ENCODE results near the gene SHROOM3. TPM values are rescaled to one million over a fixed set of nuclear protein-coding genes. Genes with fewer than 3 reads are reported as not detected.

The SHROOM3 gene
- total and polyA plus RNA-seq, 12 donors: 1.1 to 16.2 (median 8.8) TPM

DNA sequence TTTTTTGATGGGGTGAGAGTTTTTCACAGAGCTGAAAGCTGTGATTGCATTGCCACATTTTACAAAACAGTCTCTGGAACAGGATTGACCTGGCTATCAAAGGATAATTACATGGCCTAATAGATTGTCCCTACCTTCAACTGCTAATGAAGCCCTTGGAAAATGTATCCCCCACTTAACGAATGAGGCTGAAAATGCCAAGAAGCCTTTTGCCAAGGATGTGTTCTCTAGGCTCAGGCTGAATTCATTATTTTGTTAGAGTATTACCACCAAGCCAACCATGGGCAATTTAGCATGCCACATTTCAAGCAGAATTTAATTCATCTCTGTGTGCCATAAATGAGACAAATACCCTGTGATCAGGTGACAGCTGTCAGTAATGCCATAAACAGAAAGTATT is 35.5 kb downstream of the SHROOM3 start:
- intact Hi-C loops (cut with DNase I): no loop called here
- Histone ChIP-seq H3K9me3 (replicated peaks in 1 of 3) (no peaks in the 10 kb centered on the region), H3K4me1 (replicated peaks in 1 of 2) (no peaks in the 10 kb centered on the region), H3K36me3 (replicated peaks in 1 of 2) (no peaks in the 10 kb centered on the region), H3K27me3 (no peaks in the 10 kb centered on the region), H3K27ac (no peak overlapping the region), H3K4me3 (no peak overlapping the region)
- 71 to 85% (median 82%) methylated on average over 1 of the region's 1 CpG for WGBS, 4 donors
- no peak for DNase-seq
- TF ChIP-seq, protein P1, sequence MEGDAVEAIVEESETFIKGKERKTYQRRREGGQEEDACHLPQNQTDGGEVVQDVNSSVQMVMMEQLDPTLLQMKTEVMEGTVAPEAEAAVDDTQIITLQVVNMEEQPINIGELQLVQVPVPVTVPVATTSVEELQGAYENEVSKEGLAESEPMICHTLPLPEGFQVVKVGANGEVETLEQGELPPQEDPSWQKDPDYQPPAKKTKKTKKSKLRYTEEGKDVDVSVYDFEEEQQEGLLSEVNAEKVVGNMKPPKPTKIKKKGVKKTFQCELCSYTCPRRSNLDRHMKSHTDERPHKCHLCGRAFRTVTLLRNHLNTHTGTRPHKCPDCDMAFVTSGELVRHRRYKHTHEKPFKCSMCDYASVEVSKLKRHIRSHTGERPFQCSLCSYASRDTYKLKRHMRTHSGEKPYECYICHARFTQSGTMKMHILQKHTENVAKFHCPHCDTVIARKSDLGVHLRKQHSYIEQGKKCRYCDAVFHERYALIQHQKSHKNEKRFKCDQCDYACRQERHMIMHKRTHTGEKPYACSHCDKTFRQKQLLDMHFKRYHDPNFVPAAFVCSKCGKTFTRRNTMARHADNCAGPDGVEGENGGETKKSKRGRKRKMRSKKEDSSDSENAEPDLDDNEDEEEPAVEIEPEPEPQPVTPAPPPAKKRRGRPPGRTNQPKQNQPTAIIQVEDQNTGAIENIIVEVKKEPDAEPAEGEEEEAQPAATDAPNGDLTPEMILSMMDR (IDR thresholded peaks at IDR 0.05): no peak
- no peak for TF ChIP-seq POLR2A (IDR thresholded peaks at IDR 0.05)

DNA sequence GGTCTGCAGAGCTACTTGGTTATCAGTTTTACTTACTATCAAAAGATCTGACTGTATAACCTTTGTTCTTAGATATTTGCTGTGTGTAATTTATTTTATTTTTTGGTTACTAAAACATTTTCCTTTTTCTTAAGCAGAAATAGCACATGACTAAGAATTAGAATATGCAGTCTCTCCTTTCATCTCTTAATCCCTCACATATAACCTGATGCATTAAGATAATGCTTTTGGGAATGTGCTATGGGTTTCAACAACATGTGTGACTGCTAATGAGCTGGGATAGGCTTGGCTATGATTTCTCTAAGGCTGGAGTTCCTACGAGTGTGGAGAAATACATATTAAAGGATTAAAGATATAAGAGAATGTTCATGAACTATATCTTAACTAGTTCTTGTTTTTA is 41.5 kb downstream of the SHROOM3 start:
- H3K27ac ChIP-seq: no peak overlapping the region
- WGBS, 4 donors: 79 to 94% (median 90%) methylated on average over 1 of the region's 1 CpG
- intact Hi-C loops (cut with DNase I): no loop called here
- H3K4me1 ChIP-seq (replicated peaks in 1 of 2): no peaks in the 10 kb centered on the region
- H3K27me3 ChIP-seq: no peaks in the 10 kb centered on the region
- no peaks in the 10 kb centered on the region for H3K9me3 ChIP-seq (replicated peaks in 1 of 3)
- H3K4me3 ChIP-seq: no peak overlapping the region
- no peaks in the 10 kb centered on the region for H3K36me3 ChIP-seq (replicated peaks in 1 of 2)
- TF ChIP-seq, protein P1 (IDR thresholded peaks at IDR 0.05): no peak
- TF ChIP-seq POLR2A (IDR thresholded peaks at IDR 0.05): no peak
- DNase-seq: no peak

DNA sequence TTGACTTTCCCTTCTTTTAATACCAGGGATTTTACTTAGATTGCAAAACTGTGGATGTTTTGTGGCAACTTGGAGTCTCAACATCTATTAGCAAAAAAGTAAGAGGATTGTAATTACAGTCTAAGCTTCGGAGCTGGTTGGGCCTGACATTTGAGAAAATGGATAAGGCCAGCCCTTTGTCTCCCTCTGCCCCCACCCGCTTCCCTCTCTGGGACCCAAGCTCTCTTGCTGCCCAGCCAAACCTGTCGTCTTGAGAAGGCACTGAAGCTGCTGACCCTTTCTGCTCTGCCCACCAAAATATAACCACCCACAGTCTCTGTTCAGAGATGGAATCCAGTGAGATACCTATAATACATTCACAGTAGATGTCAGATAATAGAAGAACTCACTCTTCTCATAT is 49.6 kb downstream of the SHROOM3 start:
- DNase-seq: no peak
- intact Hi-C loops (cut with DNase I): no loop called here
- WGBS, 4 donors: 67 to 77% (median 67%) methylated on average over 3 of the region's 3 CpGs
- no peak overlapping the region for H3K27ac ChIP-seq
- no peak for TF ChIP-seq POLR2A (IDR thresholded peaks at IDR 0.05)
- TF ChIP-seq, protein P1 (IDR thresholded peaks at IDR 0.05): no peak
- H3K36me3 ChIP-seq (replicated peaks in 1 of 2): no peaks in the 10 kb centered on the region
- H3K4me1 ChIP-seq (replicated peaks in 1 of 2): no peaks in the 10 kb centered on the region
- no peaks in the 10 kb centered on the region for H3K9me3 ChIP-seq (replicated peaks in 1 of 3)
- no peaks in the 10 kb centered on the region for H3K27me3 ChIP-seq
- H3K4me3 ChIP-seq: no peak overlapping the region

DNA sequence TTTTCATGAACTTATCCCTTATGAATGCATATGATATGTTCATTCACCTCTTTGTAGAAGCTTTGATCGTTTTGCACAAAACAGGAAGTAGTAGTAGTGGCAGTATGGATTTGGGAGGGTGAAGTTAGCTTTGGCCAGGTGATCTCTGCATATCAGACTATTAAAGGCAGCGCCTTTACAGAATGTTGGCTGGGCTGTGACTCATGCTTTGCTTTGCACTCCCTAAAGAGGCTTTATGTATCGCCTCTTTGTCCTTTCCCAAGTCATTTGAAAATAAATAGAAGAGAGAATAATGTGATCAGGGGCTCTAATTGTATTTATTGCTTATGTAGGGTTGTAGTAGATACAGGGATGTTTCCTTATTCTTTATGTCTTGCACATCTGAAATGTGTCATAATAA is 50.4 kb downstream of the SHROOM3 start:
- no peaks in the 10 kb centered on the region for H3K36me3 ChIP-seq (replicated peaks in 1 of 2)
- no peaks in the 10 kb centered on the region for H3K4me1 ChIP-seq (replicated peaks in 1 of 2)

More for the DNA sequence above, 50.4 kb downstream of the SHROOM3 start:
- H3K27me3 ChIP-seq: no peaks in the 10 kb centered on the region
- H3K9me3 ChIP-seq (replicated peaks in 1 of 3): no peaks in the 10 kb centered on the region
- DNase-seq: no peak
- no peak overlapping the region for H3K4me3 ChIP-seq
- TF ChIP-seq POLR2A (IDR thresholded peaks at IDR 0.05): no peak
- TF ChIP-seq, protein P1 (IDR thresholded peaks at IDR 0.05): no peak
- WGBS, 4 donors: 30 to 43% (median 40%) methylated on average over 3 of the region's 3 CpGs
- H3K27ac ChIP-seq: no peak overlapping the region
- intact Hi-C loops (cut with DNase I): no loop called here

All from adrenal gland (tissue), 12 donors.